CD4-positive, alpha-beta T cell treated with Interleukin-2 at 100 ng/mL for 4 hours (primary cell): ENCODE measurements around the gene CD63.

Experiments
- DNase-seq: peaks from one replicate; pipeline ENCODE4 v3.0.0-alpha.2; 2020; ENCODE audit warnings: low spot score

Gene CD63

DNA sequence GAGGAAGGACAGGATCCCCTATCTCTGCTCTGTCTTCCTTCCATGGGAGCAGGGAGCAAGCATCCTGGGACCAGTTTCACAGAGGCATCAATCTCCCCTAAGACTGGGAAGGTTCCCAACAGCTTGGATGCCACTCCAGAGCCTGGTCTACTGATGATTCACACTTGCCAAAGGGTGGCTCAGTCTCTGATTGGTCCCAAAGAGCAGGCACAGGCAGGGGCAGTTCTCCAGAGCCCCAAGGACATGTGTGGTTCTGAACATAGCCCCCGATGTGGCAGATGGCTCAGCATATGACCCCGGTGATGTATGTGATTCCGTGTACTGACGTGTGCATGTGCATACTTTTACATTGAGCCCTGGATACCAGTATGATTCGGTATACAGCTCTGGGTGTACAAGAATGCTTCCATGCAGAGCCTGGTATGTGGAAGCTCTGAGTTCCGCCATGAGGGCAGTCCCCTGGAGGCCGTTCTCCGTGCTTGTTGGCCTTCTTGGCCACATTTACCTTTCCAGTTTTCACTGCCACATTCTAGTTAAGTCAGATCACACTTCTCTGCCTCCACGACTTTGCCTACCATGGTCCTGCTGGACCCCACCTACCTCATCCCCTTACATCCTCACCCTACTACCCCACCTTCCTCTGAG lies 42.3 kb downstream of the CD63 start:
- DNase-seq = no peak

DNA sequence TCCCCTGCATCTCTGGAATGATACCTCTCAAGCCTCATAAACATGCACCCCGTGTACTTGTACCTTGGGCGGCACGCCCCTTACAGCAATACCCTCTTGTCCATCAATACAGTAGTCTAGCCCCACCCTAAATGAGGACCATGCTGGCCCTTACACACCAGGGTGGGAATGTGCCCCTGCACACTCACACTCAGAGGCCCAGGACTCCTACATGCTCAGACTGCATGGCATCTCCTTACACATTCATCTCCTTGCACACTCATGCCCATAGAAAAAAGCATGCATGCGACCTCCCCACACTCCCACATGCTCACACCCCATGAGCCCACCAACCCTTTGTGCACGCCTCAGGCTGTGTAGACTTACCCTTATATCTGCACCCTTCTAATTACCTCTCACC lies 43.1 kb downstream of the CD63 start:
- no peak for DNase-seq

DNA sequence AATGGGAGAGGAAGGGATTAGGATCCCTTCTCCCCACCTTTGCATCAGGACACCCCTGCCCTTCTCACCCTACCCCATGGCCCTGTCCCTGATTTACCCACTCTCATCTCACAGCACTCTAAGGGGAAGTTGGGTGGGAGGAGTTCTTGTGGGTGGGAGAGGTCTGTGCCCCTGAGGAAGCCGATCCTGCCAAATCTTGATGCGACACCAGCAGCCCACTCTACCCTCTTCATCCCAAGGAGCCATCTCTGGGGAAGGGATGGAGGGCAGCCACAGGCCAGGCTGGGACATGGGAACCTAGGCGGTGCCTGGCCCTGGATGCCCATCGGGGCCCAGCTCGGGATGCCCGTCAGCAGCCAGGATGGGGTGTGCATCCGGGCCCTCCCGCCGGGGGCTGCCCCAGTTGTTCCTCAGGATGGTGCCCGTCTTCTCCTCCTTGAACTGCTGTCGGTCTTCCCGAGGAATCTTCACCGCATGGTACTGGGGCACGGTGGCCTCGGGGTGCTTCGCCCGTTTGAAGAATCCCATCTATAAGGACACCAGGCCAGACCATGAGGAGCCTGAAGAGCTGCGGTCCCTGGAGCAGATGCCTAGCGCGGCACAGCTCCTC lies 43.9 kb downstream of the CD63 start:
- DNase-seq = no peak

DNA sequence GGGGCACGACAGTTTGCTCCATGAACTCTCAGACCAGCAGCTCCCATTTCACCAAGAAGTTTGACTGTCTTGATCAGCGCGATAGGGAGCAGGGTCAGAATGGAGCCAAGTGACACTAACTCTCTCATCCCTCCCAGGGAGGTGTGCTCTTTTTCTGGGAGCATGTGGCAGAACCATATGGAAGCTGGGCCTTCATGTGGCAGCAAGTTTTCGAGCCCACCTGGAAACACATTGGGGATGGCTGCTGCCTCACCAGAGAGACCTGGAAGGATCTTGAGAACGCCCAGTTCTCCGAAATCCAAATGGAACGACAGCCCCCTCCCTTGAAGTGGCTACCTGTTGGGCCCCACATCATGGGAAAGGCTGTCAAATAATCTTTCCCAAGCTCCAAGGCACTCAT lies 45.1 kb downstream of the CD63 start:
- DNase-seq = no peak

DNA sequence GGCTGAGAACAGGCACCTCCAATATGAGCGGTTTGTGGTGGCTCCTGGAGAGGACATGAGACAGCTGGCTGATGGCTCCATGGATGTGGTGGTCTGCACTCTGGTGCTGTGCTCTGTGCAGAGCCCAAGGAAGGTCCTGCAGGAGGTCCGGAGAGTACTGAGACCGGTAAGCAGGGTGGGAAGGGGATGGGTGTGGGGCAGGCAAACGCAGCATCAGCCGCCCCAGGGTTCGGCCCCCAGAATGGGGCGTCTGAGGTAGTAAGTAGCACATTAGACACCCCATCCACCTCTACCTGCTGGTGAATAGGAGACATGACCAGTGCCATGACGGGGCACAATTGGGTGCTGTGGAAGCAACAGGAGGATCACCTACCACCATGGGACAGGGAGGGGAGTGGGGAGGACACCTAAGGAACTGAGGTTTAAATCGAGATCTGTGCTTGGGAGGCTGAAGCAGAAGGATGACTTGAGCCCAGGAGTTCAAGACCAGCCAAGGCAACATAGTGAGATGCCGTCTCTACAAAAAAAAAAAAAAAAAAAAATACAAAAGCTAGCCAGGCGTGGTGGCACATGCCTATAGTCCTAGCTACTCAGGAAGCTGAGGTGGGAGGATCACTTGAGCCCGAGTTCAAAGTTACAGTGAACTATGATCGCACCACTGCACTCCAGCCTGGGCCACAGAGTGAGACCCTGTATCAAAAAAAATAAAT lies 46.6 kb downstream of the CD63 start:
- DNase-seq = no peak

DNA sequence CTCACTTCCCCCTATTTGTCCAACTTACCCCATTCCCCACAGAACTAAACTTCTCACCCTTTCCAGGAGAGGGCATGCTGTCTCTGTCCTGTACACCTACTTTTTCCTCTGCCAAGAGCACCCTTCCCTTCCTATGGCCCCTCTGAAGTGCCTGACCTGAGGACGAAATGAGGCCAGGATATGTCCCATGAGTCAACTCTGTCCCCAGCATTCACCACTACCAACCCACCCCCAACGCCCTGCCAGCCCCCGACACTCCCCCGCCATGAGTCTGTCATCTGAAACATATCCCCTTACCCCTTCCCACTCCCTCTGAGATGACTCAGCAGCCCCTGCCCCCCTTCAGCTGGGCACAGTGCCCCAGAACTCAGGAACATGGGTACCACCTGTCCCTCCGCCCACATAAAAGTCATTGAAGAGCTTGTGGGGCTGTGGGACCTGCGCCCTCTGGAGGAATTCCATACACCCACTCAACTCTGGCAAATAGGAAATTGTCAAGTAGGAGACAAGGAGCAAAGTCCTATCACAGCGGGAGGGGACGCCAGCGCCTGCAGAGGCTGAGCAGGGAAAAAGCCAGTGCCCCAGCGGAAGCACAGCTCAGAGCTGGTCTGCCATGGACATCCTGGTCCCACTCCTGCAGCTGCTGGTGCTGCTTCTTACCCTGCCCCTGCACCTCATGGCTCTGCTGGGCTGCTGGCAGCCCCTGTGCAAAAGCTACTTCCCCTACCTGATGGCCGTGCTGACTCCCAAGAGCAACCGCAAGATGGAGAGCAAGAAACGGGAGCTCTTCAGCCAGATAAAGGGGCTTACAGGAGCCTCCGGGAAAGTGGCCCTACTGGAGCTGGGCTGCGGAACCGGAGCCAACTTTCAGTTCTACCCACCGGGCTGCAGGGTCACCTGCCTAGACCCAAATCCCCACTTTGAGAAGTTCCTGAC lies 47.4 kb downstream of the CD63 start:
- no peak for DNase-seq

DNA sequence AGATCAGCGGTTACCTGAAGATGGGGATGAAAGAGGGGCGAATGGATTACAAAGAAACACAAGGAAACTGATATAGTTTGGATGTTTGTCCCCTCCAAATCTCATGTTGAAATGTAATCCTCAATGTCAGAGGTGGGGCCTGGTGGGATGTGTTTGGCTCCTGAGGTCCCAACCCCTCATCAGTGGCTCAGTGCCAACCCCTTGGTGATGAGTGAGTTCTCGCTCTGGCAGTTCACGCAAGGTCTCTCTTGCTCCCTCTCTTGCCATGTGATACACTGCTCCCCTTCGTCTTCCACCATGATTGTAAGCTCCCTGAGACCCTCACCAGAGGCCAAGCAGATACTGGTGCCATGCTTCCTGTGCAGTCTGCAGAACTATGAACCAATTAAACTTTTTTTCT lies 49.1 kb downstream of the CD63 start:
- no peak for DNase-seq

DNA sequence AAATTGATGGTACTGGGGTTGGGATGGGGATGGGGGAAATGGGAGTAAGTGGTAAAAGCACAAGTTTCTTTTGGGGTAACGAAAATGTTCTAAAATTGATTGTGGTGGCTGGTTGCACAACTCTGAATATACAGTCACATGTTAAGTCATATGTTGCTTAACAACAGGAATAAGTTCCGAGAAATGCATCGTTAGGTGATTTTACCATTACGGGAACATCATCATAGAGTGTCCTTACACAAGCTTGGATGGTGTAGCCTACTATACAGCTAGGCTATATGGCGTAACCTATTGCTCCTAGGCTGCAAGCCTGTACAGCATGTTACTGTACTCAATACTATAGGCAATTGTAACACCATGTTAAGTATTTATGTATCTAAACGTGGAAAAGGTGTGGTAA lies 52.1 kb downstream of the CD63 start:
- no peak for DNase-seq

DNA sequence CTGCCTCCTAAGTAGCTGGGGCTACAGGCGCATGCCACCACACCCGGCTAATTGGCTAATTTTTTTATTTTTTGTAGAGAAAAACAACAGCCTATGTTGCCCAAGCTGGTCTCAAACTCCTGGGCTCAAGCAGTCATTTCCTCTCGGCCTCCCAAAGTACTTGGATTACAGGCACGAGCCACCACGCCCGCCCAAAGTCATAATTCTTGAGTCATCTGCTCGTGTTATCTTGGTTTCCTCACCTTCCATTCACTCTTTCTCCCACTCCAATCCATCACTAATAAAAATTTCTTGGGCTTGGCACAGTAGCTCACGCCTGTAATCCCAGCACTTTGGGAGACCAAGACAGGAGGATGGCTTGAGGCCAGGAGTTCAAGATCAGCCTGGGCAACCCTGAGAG lies 53.1 kb downstream of the CD63 start:
- DNase-seq = no peak
